Hematopoietic multipotent progenitor cell treated with erythropoietin and hydrocortisone succinate and interleukin-3 and kit ligand, for 4 days (in vitro differentiated cells): ENCODE results near the gene HOGA1.
A peak's percentile ranks its signal among the peaks of the same experiment; 100 is the strongest.
"Not testable (repeated sequence)": the region's sequence is repeated elsewhere in the genome, so short reads cannot be mapped to it uniquely, and the experiment has no call there.

ENCODE experiments used
- DNase-seq: peaks from one replicate; pipeline ENCODE4 v3.0.0-alpha.2; 2015

HOGA1 gene

DNA sequence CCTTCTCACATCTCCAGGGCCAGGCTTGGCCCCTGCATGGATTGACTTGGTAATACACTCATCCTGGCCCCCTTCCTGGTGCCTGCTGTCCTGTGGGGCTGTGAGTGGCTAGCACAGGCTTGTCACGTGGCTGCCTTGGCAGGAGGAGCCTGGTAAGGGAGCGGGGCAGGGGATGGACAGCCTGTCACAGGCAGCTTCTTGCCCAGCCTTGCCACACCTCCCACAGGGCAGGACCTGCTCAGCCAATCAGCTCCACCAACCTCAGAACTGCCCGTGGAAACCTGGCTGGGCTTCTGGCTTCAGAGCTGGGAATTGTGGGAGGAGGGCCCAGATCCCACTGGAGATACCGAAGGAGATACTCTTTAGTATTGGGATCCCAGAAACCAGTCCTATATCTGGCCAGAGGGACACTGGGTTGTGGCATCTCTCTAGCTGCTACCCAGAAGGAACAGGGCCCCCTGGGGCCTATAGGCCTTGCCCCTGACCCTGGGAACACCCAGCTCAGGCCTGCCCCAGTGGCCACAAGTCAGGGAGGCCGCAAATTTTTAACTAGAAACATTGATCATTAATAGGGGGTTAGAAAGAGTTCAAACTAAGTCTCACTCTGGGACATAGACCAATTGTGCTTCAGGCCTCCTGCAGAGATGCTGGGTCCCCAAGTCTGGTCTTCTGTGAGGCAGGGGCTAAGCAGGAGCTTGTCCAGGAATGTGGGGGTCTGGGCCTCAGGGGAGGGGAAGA is at the start of gene HOGA1:
TSS of gene HOGA1 (plus strand) at position 330 of the 738 bp plus-strand sequence. CDS start at position 645, 315 bp downstream.
- DNase-seq = peak; percentile 41

DNA sequence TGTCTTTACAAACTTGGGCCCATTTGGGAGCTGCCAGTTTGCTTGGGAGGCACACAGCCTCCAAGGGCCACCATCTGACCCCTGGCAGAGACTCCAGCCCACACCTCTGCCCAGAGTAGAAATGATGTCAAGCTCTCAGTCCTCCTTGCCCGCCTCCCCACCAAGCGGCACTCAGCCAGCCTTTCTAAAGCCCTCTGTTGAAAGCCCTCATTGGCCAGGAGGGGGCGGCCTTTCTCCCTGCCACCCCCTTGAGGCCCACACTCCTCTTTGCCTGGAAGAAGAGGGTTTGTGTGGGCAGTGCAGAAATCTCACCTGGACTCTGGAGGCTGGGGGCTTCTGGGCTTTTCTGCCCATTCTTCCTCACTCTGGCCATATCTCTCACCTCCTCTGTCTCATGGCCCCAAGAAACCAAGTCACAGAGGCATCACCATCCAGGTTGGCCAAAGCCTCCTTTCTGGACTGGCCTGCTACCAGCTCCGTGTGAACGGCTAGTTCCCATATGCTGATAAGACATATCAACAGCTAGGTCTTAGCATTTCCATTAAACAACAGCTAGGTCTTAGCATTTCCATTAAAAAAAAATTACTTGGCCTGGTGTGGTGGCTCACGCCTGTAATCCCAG is 49.3 kb upstream of the HOGA1 start:
- peak; percentile 63 for DNase-seq

DNA sequence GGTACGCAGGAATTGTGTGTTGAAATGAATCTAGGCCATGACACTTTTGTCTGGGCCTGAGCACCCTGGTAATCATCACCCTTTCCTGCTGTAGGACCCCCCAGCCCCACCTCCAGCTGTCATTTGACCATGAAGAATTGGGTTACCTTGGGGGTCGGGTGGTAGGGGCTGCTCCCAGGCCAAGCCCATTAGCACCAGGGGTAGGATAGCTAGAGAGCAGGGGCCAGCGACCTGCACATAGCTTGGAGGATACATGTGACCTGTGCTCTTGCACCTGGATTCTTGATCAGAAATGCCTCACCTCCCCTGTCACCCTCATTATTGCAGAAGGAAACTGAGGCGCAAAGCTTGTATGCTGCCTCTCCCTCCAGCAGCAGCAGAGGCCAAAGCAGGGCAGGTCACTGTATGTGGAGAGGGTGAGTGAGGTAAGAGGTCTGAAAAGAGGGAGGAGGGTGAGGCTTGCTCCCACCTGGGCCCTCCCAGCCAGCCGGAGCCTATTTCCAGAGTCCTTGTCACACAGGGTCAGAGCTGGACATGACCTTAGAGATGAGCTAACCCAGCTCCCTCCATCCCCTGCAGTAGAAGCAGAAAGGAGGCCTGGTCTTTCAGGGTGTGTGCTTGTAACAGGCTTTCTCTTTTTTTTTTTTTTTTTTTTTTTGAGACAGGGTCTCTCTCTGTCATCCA is 46.9 kb upstream of the HOGA1 start:
- no peak for DNase-seq

DNA sequence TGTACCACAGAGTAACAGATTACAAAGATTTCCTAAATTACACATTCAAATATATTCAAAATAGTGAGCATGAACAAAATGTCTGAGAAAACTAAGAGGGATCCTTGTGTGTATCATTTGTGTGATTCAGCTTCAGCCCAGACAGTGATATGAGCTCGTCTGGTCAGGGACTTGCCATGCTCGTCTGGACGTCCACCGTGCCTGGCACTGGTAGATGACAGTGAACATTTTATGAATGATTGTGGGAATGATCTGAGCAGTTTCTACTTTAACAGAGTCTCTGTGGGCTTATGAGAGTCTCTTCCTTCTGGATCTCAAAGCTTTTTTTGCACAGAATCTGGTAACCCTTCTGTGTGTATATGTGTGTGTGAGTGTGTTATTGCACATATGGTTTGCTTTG is 45.8 kb upstream of the HOGA1 start:
- DNase-seq = no peak

DNA sequence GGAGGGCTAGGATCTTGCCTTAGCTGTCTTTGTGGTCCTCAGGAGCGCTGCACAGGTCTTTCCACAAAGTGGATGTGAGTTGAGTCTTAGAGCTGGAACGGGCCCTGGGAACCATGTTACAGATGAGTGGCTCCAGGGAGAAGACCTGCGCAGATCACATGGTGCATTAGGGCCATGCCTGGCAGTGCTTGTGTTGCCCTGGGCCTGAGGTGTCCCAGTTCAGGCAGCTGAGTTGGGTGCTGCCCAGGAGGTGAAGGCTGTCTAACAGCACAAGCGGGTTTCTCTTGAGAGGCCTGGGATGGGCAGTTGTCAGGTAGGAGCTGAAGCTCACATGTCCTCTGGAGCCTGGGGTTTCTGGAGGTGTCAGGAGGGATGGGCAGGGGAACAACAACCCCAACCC is 45.4 kb upstream of the HOGA1 start:
- DNase-seq = no peak

DNA sequence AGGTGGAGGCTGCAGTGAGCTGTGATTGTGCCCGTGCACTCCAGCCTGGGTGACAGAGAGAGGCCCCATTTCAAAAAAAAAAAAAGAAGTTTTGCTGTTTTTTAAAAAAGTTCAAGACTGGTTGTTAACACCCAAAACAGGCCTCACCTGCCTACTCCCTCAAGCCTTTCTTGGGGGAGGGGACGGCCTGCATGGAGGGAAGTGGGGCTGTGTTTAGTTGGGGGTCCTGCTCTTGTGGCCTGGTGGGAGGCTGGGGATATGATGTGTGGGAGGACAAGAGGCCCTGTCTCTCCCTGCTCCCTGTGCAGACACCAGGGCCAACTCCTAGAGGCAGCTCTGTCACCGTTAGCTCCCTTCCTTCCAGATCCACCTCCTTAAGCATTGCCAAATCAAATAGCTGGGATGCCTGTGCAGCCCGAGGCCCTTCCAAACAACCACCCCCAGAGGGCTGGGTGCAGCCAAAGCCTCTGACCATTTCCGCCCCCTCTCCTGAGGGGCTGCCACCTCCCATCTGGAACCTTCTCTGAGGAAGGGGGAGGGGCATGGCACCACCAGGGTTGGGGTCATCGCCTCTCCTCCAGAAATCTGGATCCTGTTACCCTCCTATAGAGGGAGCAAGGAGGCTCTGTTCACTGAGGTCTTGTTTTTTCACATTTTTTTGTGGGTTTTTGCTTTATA is 44.5 kb upstream of the HOGA1 start:
- no peak for DNase-seq

DNA sequence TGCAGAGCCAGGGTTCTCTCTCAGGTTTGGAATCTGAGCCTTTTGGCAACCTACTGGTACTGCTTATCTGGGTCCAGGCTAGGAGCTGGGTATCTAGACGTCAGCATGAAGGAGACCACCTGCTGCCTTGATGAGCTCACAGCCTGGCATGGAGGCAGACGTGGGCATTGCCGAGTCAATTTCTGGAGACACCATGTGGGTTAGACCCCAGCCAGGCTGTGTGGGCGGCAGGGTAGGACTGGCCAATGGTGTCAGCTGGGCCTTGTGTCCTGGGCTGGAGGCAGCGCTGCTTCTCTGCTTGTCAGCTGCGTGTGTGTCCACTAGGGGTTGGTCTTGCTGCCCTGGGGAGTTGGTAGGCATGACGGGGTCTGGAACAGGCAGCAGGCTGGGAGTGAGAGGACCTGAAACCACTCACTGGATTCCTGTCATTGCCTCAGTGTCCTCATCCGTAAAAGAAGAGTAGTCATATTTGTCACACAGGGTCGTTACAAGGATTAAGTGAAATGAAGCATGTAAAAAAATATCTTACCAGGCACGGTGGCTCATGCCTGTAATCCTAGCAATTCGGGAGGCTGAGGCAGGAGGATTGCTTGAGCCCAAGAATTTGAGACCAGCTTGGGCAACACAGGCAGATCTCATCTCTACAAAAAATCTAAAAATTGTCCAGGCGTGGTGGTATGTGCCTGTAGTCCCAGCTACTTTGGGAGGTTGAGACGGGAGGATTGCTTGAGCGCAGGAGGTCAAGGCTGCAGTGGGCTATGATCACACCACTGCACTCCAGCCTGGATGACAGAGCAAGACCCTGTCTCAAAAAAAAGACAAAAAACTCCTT is 43.3 kb upstream of the HOGA1 start:
- DNase-seq = no peak

DNA sequence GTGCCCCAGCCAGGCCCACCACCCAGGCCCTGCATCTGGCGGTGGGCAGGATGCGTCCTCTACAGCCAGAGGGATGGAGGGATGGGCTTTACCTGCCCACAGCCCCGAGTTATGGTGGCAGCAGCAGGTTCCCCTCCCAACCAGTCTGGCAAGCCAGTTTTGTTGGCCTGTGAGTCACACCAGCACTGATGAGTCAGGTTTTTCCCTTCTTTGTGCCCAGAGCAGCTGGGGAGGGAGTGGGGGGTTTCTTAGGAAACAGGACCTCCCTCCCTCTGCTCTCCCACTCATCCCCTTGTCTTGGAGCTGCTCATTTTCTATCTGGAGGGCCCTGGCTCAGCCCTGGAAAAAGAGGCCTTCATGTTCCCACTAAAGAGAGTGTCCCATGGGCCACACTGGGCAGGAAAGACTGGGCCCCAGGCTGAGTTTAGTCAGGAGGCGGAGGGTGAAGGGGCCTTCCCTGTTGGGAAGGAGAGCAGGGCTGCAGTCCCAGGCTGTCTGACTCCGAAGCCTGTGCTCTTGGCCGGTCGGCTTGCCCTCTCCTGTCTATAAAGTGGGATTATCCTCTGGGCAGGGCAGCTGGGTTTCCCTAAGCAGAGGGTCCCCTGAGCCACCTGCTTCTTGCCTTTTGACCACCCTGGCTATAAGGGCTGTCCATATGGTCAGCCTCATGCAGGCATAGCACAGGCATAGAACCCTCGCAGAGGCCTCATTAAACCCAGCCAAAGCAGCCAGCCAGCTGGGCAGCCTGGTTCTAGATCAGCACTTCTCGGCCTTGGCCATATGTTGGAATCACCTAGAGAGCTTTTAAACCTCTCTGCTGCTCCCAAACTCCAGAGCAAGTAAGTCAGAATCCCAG is 41.8 kb upstream of the HOGA1 start:
- DNase-seq = peak; percentile 35

DNA sequence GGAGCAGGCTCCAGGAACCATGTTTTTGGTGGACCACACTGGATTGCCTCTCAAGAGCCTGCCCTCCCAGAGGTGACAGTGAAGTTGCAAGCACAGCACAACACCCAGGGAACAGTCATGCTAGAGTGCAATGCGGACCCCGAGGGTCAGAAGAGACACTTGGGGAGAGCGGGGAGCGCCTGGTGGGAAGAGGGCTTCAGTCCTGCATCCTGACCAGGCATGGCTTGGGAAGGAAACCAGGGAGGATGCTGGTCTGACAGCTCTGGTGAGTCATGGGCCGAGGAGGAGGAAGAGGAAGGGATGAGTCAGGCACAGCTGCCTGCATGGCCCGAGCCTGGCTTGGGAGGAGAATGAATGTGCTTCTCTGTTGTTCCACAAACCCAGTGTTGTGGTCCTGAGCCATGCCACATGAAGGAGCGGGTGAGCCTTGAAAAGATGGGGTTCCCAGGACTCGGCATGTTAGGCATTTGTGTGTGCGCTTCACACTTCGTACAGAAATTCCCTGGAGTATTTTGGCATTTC is 41.1 kb upstream of the HOGA1 start:
- peak; percentile 67 for DNase-seq

DNA sequence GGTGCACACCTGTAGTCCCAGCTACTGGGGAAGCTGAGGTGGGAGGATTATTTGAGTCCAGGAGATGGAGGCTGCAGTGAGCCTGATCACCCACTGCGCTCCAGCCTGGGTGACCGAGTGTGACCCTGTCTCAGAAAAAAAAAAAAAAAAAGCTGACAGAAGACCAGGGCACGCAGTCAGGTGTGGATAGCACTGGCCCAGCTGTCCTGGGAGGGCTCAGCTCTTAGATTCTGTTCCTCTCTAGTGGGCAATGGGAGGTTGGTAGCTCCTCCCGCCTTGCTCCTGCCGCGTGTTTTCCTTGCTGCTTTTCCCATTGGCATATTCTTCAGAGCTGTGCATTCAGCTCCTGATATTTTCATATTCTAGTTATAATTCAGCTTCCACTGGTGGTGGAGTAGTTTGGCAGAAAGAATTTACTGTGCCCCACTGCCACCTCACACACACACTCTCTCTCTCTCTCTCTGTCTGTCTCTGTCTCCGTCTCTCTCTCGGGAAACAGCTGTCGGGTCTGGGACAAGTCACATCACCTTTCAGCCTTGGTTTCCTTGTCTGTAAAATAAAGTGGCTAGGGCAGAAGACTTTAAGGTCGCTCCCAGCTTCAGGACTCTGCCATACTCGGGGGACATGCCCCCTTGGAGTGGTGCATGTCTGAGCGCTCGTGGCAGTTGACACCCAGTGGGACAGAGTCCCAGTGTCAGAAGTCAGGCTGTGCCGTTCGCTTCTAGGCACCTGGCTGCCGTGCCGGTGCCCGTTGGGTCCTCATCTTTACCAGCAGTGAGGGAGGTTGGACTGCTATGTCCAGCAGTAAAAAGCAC is 37.5 kb upstream of the HOGA1 start:
- DNase-seq = no peak

DNA sequence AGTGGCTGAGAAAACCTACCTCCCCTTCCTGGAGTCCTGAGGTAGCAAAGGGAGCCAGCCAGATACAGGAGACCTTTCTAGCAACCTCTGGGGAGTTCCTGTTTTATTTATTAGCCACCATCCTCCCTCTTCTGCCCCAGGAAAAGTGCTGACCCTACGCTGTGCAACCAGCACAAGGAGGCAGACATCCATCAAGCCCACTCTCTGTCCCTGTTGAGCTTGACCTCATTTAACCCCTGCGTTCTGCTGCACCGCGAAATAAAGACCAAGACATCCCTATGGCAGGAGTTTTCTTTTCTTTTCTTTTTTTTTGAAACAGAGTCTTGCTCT is 37.0 kb upstream of the HOGA1 start:
- DNase-seq = no peak

DNA sequence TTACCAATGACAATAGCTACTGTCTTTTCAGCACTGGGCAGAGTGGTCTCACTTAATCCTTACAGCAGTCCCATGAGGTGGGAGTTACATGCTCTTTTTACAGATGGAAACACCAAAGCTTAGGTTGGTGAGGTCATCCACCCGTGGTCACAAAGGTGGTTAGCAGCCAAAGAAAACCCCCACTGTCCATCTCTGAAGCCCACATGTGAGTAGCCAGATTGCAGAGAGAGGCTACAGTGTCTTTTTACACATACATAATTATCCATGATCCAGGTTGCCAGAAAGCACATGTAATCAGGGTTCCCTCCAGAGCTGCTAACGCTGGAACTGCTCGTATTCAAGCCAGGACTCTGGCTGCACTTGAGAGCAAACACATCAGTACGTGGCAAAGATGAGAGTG is 36.2 kb upstream of the HOGA1 start:
- no peak for DNase-seq

DNA sequence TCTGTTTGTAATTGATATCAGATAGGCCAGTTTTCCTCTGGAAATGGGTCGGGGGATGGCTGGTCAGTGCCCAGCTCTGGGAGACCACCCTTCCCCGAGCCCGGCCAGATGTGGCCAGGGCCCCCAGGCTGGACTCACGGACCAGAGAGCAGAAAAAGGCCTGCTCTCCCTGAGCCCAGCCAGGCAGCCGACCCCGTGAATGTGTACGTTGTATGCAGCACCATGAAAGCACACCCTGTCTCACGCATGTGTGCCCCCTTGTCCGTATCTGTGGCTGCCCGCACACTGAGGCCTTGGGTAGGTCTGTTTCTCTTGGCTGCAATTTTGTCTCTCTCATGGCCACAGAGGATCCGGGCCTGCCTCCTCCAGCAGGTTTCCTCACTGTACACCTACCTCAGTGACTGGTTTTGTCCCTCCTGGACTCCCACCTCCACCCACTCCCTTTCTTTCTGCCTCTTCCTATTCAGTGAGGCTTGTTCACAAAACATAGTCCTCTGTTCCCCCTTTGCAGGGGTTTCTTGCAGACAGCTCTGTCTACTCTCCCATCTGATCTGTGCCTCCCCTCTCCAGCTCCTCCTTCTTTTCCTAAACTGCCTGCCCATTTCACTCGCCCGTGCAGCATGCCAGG is 35.2 kb upstream of the HOGA1 start:
- no peak for DNase-seq

DNA sequence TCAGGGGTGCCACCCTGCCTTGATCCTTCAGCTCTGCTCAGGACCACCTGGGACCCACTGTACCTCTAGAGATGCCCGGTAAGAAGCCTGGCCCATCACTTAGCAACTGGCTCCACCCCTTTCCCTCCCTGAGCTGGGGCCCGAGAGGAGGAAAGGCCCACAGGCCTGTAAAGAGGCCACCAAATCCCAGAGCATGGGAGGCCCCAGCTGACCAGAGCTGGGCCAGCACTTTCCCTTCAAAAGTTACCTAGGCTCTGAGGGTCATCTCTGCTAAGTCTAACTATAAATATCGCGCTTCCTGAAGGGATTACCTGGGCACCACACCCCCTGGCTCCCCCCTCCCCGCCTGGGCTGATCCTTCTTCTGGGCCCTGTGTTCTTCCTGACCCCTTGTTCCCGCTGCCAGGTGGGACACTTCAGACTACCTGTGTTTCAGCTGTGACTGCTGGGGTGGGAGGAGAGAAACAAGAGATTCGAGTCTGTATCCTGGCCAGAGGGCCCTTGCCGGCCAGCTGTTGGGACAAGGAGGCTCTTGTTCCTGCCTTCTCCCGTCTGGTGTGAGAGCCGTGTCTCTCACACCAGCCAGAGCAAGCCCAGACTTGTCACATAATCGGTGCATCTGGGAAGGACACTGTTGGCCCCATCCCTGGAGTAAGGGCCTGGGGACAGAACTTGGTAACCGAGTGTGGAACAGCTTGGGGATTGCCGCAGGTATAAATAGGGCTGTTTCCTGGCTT is 34.4 kb upstream of the HOGA1 start:
- no peak for DNase-seq

DNA sequence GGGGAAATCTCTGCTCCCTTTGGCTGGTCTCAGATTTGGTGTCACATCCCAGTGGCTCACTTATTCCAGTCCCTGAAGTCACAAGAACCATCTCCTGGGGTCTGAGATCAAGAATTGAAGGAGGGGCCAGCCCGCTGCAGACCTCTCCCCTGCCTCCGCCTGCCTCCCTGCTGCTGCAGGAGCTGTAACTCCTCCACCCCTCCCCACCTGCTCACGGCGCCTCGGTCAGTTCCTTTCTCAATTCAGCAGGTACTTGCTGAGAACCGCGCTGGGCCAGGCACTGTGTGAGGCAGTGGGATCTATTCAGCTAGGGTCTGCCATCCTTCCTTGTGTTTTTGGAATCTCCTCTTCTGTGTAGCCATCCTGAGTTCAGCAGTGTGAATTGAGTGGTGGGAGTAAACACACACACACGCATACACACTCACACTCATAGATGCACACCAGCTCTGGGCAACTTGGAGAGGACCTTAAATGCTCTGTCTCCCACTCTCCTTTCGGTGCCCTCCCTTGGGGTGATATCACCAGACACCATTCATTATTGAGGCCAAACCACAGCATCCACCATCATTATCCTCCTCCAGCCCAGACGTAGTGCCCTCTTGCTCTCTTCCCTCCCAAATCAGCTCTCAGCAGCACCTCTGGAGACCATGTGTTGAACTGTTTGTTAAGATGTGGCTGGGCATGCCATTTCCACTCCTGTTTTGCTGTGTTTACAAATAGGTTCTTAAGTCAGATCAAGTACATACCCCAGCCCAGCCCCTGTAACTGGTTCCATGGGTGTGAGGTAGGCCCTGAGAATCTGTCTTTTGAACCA is 33.6 kb upstream of the HOGA1 start:
- DNase-seq = peak; percentile 44

DNA sequence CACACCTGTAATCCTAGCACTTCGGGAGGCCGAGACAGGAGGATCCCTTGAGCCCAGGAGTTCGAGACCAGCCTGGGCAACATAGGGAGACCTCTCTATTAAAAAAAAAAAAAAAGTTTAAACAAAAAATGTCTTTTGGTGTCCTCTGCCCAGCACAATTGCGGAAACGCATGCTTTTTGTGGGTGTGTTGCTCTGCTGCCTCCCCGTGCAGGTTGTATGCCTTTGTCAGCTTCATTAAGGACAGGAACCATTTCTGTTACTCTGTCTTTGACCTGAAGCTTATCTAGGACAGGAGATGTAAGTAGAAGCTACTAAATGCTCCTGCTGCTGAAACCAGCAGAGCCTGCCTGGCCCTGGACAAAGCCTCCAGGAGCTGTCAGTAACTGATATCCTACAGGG is 32.9 kb upstream of the HOGA1 start:
- no peak for DNase-seq

DNA sequence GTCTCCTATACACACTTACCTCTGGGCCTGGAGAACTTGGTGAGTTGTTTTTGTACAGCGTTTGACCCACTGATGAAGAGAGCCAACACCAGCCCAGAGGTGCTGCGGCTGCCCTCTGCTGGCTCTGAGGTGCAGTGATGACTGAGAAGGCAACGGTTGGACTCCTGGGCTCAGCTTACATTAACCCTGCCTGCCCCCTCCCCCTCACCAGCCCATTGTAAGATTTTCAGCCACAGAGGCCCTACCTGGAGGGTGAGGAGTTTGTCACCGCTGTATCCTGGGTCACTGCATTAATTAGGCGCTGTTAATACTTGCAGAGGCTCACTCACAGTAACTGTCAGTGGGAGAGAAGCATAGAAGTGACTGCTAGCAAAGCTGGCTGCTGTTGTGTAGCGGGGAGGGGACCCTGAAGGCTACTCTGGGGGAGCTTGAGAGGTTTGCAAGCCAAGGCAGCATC is 30.6 kb upstream of the HOGA1 start:
- peak; percentile 74 for DNase-seq

DNA sequence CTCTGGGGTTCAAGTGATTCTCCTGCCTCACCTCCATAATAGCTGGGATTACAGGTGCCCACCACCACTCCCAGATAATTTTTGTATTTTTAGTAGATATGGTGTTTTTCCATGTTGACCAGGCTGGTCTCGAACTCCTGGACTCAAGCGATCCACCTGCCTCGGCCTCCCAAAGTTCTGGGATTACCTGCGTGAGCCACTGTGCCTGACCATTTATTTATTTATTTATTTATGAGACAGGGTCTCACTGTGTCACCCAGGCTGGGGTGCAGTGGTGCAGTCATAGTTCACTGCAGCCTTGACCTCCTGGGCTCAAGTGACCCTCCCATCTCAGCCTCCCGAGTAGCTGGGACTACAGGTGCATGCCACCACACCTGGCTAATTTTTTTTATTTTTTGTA is 29.9 kb upstream of the HOGA1 start:
- not testable (repeated sequence) for DNase-seq
